HepG2 (cell line): ENCODE data around the gene KRT27. TPM values are rescaled to one million over a fixed set of nuclear protein-coding genes. Genes with fewer than 3 reads are reported as not detected.
A peak's percentile ranks its signal among the peaks of the same experiment; 100 is the strongest.

Experiments used
- PREB ChIP-seq: sonication (generic); formaldehyde crosslinking; IDR thresholded peaks from 2 replicates; pipeline ENCODE4 v1.4.0; 2020; ENCODE audit warnings: missing genetic modification reagents
- TRAFD1 ChIP-seq: sonication (generic); formaldehyde crosslinking; IDR thresholded peaks from 2 replicates; pipeline ENCODE4 v1.5.1; 2020; ENCODE audit warnings: missing genetic modification reagents, mild to moderate bottlenecking, borderline replicate concordance
- ZBED4 ChIP-seq: sonication (generic); formaldehyde crosslinking; IDR thresholded peaks from 2 replicates; pipeline ENCODE4 v1.4.0; 2020; ENCODE audit warnings: missing genetic modification reagents, borderline replicate concordance
- ZBTB40 ChIP-seq, 2 experiments: fragments of 450-650 bp in 1 of 2; sonication (generic) in 1 of 2; formaldehyde crosslinking in 1 of 2; IDR thresholded peaks; 2 replicates each; pipeline versions ENCODE4 v1.6.1 to v1.8.0; 2016 to 2022; ENCODE audit warnings: antibody characterized with exemption in 1 of 2, mild to moderate bottlenecking in 1 of 2, missing genetic modification reagents in 1 of 2
- ZBTB43 ChIP-seq: sonication (generic); formaldehyde crosslinking; conservative IDR thresholded peaks from 2 replicates; pipeline ENCODE4 v1.4.0; 2020; ENCODE audit warnings: missing genetic modification reagents
- ZKSCAN1 ChIP-seq: fragments of 150-350 bp; IDR thresholded peaks from 2 replicates; pipeline ENCODE4 v1.6.1; 2014; ENCODE audit warnings: low read length
- ZNF30 ChIP-seq: sonication (generic); formaldehyde crosslinking; IDR thresholded peaks from 2 replicates; pipeline ENCODE4 v1.5.0; 2020; ENCODE audit warnings: mild to moderate bottlenecking, missing genetic modification reagents
- ZNF329 ChIP-seq: sonication (generic); formaldehyde crosslinking; IDR thresholded peaks from 2 replicates; pipeline ENCODE4 v1.9.0; 2021; ENCODE audit warnings: low read depth, mild to moderate bottlenecking, missing genetic modification reagents
- ZNF501 ChIP-seq: sonication (generic); formaldehyde crosslinking; IDR thresholded peaks from 2 replicates; pipeline ENCODE4 v1.5.1; 2020; ENCODE audit warnings: mild to moderate bottlenecking, moderate library complexity, missing genetic modification reagents
- polyA plus RNA-seq, 8 experiments: library from polyadenylated mRNA; depleted of rRNA in 3 of 8; stranded (reverse) in 7 of 8; unstranded in 1 of 8; fragments of >200 nt; fragmentation: Illumina TruSeq in 4 of 8; extraction: Trizol in 4 of 8; gene quantifications; 2 replicates each; pipeline versions ENCODE4 v1.2.1 to v1.2.3, GENCODE V29; 2011 to 2016; ENCODE audit warnings: low read depth in 4 of 8, missing spikeins in 1 of 8, mixed read lengths in 1 of 8; ENCODE audit not compliant: insufficient read depth in 1 of 8
- total RNA-seq, 5 experiments: library from RNA; depleted of rRNA; stranded (reverse); fragments of >200 nt; fragmentation: Illumina TruSeq; extraction: Trizol; gene quantifications; 2 replicates each; pipeline ENCODE4 v1.2.3, GENCODE V29; 2016; ENCODE audit warnings: low read depth in 1 of 5

Gene KRT27
- total and polyA plus RNA-seq, 2 of the 13 experiments (the other 11 are each of a cell fraction or from before 2014, with no cell fraction given): not detected

GRCh38 chr17:40803617-40804082 lies 21.3 kb upstream of the KRT27 start (continued):
- TF ChIP-seq ZBTB40 (IDR thresholded peaks at IDR 0.05) (no peak), ZBTB40 (CRISPR knock-in tag; IDR thresholded peaks at IDR 0.05) (no peak), ZNF501 (peak; percentile 71; the same call in 1 of the 2 replicates), ZNF30 (no peak), TRAFD1 (no peak), ZBED4 (CRISPR knock-in tag) (0 out of 2 replicates have a peak, but pooled peaks have one; percentile 66), ZBTB43 (0 out of 2 replicates have a peak, but pooled peaks have one; percentile 25), ZNF329 (CRISPR knock-in tag) (no peak), ZKSCAN1 (peak; percentile 33; the same call in 1 of the 2 replicates), PREB (CRISPR knock-in tag) (no peak)
